Neuron (in vitro differentiated cells): ENCODE data around the gene IBA57.

Experiments used
- H2AFZ ChIP-seq: one replicate; pipeline ENCODE4 v1.6.1; 2013; ENCODE audit warnings: low read depth, mild to moderate bottlenecking, inconsistent platforms, low read length, moderate library complexity
- H3K27me3 ChIP-seq: one replicate; pipeline ENCODE4 v1.6.1; 2013; ENCODE audit warnings: low read length; ENCODE audit not compliant: insufficient read depth
- H3K36me3 ChIP-seq: one replicate; pipeline ENCODE4 v1.6.1; 2013; ENCODE audit warnings: low read length; ENCODE audit not compliant: insufficient read depth
- H3K4me1 ChIP-seq: one replicate; pipeline ENCODE4 v1.6.1; 2013; ENCODE audit warnings: low read length; ENCODE audit not compliant: insufficient read depth
- H3K4me3 ChIP-seq: 2 replicates; pipeline ENCODE4 v1.5.1; 2013; ENCODE audit warnings: mild to moderate bottlenecking, low read length, moderate library complexity
- H3K9me3 ChIP-seq: one replicate; pipeline ENCODE4 v1.6.1; 2013; ENCODE audit warnings: low read length

The IBA57 gene

GRCh38 chr1:228165372-228166169, at the start of gene IBA57:
IBA57 (plus strand) TSS chr1:228165804; CDS start chr1:228165817, 13 bp downstream.
- peaks cover 5% of the 10 kb centered on the region for H3K36me3 ChIP-seq
- H2AFZ ChIP-seq = peak within 1 kb of the TSS; percentile 23
- no peaks in the 10 kb centered on the region for H3K9me3 ChIP-seq
- peak within 1 kb of the TSS; percentile 73 for H3K4me3 ChIP-seq
- no peaks in the 10 kb centered on the region for H3K27me3 ChIP-seq
- peaks cover 8% of the 10 kb centered on the region for H3K4me1 ChIP-seq

- H3K9me3 ChIP-seq = peaks cover 2% of the 10 kb centered on the region
- H2AFZ ChIP-seq = no peak overlapping the region
- H3K4me3 ChIP-seq = no peak overlapping the region
- no peaks in the 10 kb centered on the region for H3K36me3 ChIP-seq
- H3K27me3 ChIP-seq = no peaks in the 10 kb centered on the region
- peaks cover 5% of the 10 kb centered on the region for H3K4me1 ChIP-seq
Observed at GRCh38 chr1:228117335-228117734, 48.3 kb upstream of the IBA57 start.

- Histone ChIP-seq H3K36me3 (no peaks in the 10 kb centered on the region), H2AFZ (no peak overlapping the region), H3K27me3 (no peaks in the 10 kb centered on the region), H3K4me3 (no peak overlapping the region), H3K9me3 (peaks cover 2% of the 10 kb centered on the region), H3K4me1 (peaks cover 5% of the 10 kb centered on the region)
Observed at GRCh38 chr1:228118040-228118439, 47.6 kb upstream of the IBA57 start.

- peaks cover 2% of the 10 kb centered on the region for H3K9me3 ChIP-seq
Observed at GRCh38 chr1:228120351-228120750, 45.3 kb upstream of the IBA57 start.

GRCh38 chr1:228120857-228121489, 44.6 kb upstream of the IBA57 start:
- Histone ChIP-seq H3K9me3 (peaks cover 2% of the 10 kb centered on the region), H2AFZ (no peak overlapping the region), H3K27me3 (no peaks in the 10 kb centered on the region), H3K4me1 (peaks cover 5% of the 10 kb centered on the region), H3K4me3 (no peak overlapping the region), H3K36me3 (no peaks in the 10 kb centered on the region)

More at GRCh38 chr1:228120351-228120750, 45.3 kb upstream of the IBA57 start:
- H3K27me3 ChIP-seq = no peaks in the 10 kb centered on the region
- no peak overlapping the region for H2AFZ ChIP-seq
- H3K36me3 ChIP-seq = no peaks in the 10 kb centered on the region
- H3K4me1 ChIP-seq = peaks cover 5% of the 10 kb centered on the region
- no peak overlapping the region for H3K4me3 ChIP-seq

- no peak overlapping the region for H3K4me3 ChIP-seq
- H3K36me3 ChIP-seq = no peaks in the 10 kb centered on the region
- peaks cover 2% of the 10 kb centered on the region for H3K9me3 ChIP-seq
- H2AFZ ChIP-seq = no peak overlapping the region
- no peaks in the 10 kb centered on the region for H3K27me3 ChIP-seq
- peaks cover 5% of the 10 kb centered on the region for H3K4me1 ChIP-seq
Observed at GRCh38 chr1:228122921-228123441, 42.6 kb upstream of the IBA57 start.

- H3K36me3 ChIP-seq = no peaks in the 10 kb centered on the region
- peaks cover 5% of the 10 kb centered on the region for H3K4me1 ChIP-seq
- no peak overlapping the region for H2AFZ ChIP-seq
- no peaks in the 10 kb centered on the region for H3K9me3 ChIP-seq
- H3K27me3 ChIP-seq = no peaks in the 10 kb centered on the region
- no peak overlapping the region for H3K4me3 ChIP-seq
Observed at GRCh38 chr1:228123505-228123904, 42.1 kb upstream of the IBA57 start.

GRCh38 chr1:228125185-228125584, 40.4 kb upstream of the IBA57 start:
- Histone ChIP-seq H3K27me3 (no peaks in the 10 kb centered on the region), H3K4me3 (no peak overlapping the region)

GRCh38 chr1:228131766-228132165, 33.8 kb upstream of the IBA57 start:
- Histone ChIP-seq H3K9me3 (no peaks in the 10 kb centered on the region), H3K27me3 (peaks cover 33% of the 10 kb centered on the region), H3K36me3 (no peaks in the 10 kb centered on the region), H2AFZ (no peak overlapping the region), H3K4me1 (no peaks in the 10 kb centered on the region), H3K4me3 (no peak overlapping the region)

More at GRCh38 chr1:228125185-228125584, 40.4 kb upstream of the IBA57 start:
- H3K4me1 ChIP-seq = peaks cover 5% of the 10 kb centered on the region
- H2AFZ ChIP-seq = no peak overlapping the region
- H3K9me3 ChIP-seq = no peaks in the 10 kb centered on the region
- H3K36me3 ChIP-seq = no peaks in the 10 kb centered on the region

GRCh38 chr1:228134591-228134990, 31.0 kb upstream of the IBA57 start:
- no peak overlapping the region for H2AFZ ChIP-seq
- no peaks in the 10 kb centered on the region for H3K36me3 ChIP-seq
- H3K4me3 ChIP-seq = no peak overlapping the region
- no peaks in the 10 kb centered on the region for H3K9me3 ChIP-seq
- H3K4me1 ChIP-seq = no peaks in the 10 kb centered on the region
- peaks cover 35% of the 10 kb centered on the region for H3K27me3 ChIP-seq

GRCh38 chr1:228136901-228137300, 28.7 kb upstream of the IBA57 start:
- no peaks in the 10 kb centered on the region for H3K36me3 ChIP-seq
- no peak overlapping the region for H2AFZ ChIP-seq
- H3K4me3 ChIP-seq = no peak overlapping the region
- peaks cover 35% of the 10 kb centered on the region for H3K27me3 ChIP-seq
- peaks cover 13% of the 10 kb centered on the region for H3K4me1 ChIP-seq
- no peaks in the 10 kb centered on the region for H3K9me3 ChIP-seq

GRCh38 chr1:228139406-228139930, 26.1 kb upstream of the IBA57 start:
- Histone ChIP-seq H3K4me3 (peak overlapping the region; percentile 78), H3K4me1 (peaks cover 16% of the 10 kb centered on the region), H3K9me3 (no peaks in the 10 kb centered on the region), H2AFZ (peak overlapping the region; percentile 69), H3K36me3 (no peaks in the 10 kb centered on the region), H3K27me3 (peaks cover 23% of the 10 kb centered on the region)
